Astrocyte of the spinal cord (primary cell): ENCODE results near the gene FRY.

ENCODE experiments used
- DNase-seq: peaks from one replicate; pipeline ENCODE4 v3.0.0; 2011; ENCODE audit warnings: low read depth, low spot score
- H3K4me3 ChIP-seq: 2 replicates; pipeline ENCODE4 v1.5.1; 2011; ENCODE audit warnings: low read depth, mild to moderate bottlenecking, low read length, moderate library complexity
- CTCF ChIP-seq: IDR thresholded peaks from 2 replicates; pipeline ENCODE4 v1.5.1; 2012; ENCODE audit warnings: low read depth, mild to moderate bottlenecking, low read length, inconsistent platforms
- in situ Hi-C: cut with HindIII; loops from 2 replicates; pipeline ENCODE4 v1.10.0; 2017; ENCODE audit warnings: low sequenced_read_pairs

FRY gene

GRCh38 chr13:32007494-32007893 lies 24.1 kb upstream of the FRY start:
- in situ Hi-C loops, result no loop called here
- no peak for TF ChIP-seq CTCF
- H3K4me3 ChIP-seq, result no peak overlapping the region
- DNase-seq, result no peak

GRCh38 chr13:32008518-32009175 lies 22.9 kb upstream of the FRY start:
- DNase-seq, result no peak
- no peak overlapping the region for H3K4me3 ChIP-seq
- no peak for TF ChIP-seq CTCF
- in situ Hi-C loops, result no loop called here

GRCh38 chr13:32009362-32009761 lies 22.2 kb upstream of the FRY start:
- no peak for DNase-seq
- in situ Hi-C loops, result no loop called here
- TF ChIP-seq CTCF, result no peak
- no peak overlapping the region for H3K4me3 ChIP-seq

- peak; percentile 18 for DNase-seq
- in situ Hi-C loops, result no loop called here
- H3K4me3 ChIP-seq, result no peak overlapping the region
- no peak for TF ChIP-seq CTCF
Observed at GRCh38 chr13:32010136-32010535, 21.4 kb upstream of the FRY start.

GRCh38 chr13:32011971-32012370 lies 19.6 kb upstream of the FRY start:
- no peak for TF ChIP-seq CTCF
- no peak overlapping the region for H3K4me3 ChIP-seq
- in situ Hi-C loops, result no loop called here
- no peak for DNase-seq

- no peak for DNase-seq
- TF ChIP-seq CTCF, result no peak
- H3K4me3 ChIP-seq, result no peak overlapping the region
- in situ Hi-C loops, result no loop called here
Observed at GRCh38 chr13:32013181-32013580, 18.4 kb upstream of the FRY start.
